Stimulated activated CD8-positive, alpha-beta memory T cell treated with anti-CD3 and anti-CD28 coated beads, Interleukin-15, amount 100 ng/mL, for 24 hours (primary cell): ENCODE measurements around the gene ADORA3.

Source experiments
- DNase-seq: peaks from one replicate; pipeline ENCODE4 v3.0.0-alpha.2; 2020; ENCODE audit warnings: low read depth

Gene ADORA3

GRCh38 chr1:111507411-111508201, 4.2 kb upstream of the ADORA3 start:
- DNase-seq: no peak

DNA sequence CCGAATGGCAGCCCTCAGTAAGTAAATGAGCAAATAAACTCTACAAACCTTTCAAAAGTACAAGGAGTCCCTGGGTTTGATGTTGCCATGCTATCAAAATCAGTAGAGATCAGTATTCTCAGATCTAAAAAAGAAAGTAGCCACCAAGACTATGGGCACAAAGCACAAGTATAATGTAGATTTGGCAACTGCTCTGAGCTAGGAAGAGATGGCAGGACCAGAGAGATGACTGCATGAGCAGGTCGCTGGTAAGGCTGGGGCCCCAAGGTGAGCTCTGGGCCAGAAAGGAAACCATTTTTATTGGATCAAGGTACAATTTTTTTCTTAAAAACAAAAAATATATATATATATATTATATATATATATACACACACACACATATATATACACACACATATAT, 3.1 kb upstream of the ADORA3 start:
- no peak for DNase-seq

GRCh38 chr1:111505641-111506119, 2.2 kb upstream of the ADORA3 start:
- no peak for DNase-seq

GRCh38 chr1:111504097-111504496, 664 bp upstream of the ADORA3 start:
- DNase-seq: no peak

- DNase-seq: no peak
Measured at GRCh38 chr1:111501645-111502044, 1.8 kb downstream of the ADORA3 start.

DNA sequence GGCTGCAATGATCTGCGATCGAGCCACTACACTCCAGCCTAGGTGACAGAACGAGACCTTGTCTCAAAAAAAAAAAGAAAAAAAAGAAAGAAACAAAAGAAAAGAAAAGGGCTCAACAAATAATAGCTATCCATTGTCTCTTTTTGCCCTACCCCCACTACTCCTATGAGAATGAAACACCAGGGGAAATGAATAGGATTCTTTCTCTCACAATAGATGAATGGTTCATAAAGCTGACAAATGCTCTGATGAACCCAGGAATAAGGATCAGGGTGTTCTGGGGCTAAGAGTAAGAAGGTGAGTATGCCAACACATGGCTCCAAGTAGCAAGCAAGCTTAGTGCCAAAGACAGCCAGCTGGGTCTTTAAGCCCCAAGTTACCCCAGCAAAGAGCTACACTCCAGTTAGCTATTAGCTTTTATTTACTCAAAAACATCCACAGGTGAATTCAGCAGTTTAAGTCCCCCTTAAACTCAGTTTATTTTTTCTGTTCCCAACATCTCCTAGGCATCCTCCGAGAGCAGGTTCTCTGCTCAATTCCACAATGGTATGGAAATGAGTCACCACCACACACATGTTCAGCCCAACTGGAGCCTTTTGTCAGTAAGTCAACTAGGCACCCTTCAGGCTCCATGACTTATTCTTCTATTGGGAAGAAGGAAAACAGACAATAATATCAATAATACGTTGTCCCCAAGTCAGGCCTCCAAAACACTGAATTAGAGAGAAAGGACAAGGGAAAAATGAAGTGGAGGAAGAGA, 4.2 kb downstream of the ADORA3 start:
- DNase-seq: no peak

- no peak for DNase-seq
Measured at GRCh38 chr1:111497592-111497991, 5.8 kb downstream of the ADORA3 start.

GRCh38 chr1:111496398-111496797, 7.0 kb downstream of the ADORA3 start:
- no peak for DNase-seq

DNA sequence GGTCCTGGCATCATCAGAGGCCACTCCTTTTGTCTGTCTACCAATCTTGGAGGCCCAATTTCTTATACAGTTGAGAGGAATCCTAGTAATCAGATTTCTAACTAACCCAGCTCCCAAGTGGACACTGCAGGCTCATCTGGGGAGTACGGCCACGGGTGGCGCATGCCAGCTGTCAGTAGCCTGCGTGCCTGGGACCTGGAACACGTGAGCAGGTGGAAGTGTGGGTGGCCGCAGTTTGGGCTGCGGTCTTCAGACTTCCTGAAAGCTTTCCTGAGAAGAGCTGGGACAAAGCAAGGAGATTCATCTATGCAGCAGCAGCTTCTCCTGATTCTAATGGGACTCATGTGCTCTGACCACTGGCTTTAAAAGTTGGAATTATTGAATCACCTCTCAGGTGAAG, 12.4 kb downstream of the ADORA3 start:
- no peak for DNase-seq

GRCh38 chr1:111490220-111490619, 13.2 kb downstream of the ADORA3 start:
- no peak for DNase-seq

DNA sequence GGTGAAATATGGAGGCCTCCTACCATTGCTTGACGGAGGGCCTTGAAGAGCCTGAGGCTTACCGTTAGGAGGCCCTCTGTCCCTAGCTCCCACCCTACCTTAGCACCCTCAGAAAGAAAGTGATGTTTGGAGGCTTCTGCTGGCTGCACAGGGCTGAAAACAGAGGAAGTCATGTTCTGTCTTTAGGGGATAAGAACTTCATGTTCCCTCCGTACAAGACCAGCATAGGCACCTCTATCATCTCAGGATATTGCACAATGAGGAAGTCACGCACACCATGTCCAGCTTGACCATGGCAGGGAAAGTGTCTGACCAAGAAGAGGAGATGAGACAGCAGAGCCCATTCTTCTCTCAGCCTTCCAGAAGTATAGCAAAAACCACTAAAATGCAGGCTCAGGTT, 13.8 kb downstream of the ADORA3 start:
- no peak for DNase-seq

- DNase-seq: no peak
Measured at GRCh38 chr1:111488669-111489068, 14.8 kb downstream of the ADORA3 start.

DNA sequence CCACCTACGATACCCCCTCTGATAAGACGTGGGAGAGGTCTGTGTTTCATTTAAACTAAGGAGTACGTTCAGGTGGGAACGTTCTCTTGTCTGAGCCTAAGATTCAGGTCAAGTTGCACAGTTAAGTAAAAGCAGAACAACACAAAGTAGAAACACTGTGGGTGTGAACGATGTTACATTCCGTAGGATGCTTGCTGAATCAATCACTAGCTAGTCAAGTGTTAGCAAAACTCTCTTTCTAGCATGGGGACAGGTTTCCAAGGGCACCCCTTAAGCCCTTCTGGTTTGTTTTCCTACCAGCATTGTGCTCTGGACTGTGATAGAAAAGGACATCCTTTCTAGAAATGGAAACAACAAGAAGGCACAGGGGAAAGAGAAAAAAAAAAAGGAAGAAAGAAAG, 16.3 kb downstream of the ADORA3 start:
- DNase-seq: no peak

- no peak for DNase-seq
Measured at GRCh38 chr1:111486431-111486830, 17.0 kb downstream of the ADORA3 start.

DNA sequence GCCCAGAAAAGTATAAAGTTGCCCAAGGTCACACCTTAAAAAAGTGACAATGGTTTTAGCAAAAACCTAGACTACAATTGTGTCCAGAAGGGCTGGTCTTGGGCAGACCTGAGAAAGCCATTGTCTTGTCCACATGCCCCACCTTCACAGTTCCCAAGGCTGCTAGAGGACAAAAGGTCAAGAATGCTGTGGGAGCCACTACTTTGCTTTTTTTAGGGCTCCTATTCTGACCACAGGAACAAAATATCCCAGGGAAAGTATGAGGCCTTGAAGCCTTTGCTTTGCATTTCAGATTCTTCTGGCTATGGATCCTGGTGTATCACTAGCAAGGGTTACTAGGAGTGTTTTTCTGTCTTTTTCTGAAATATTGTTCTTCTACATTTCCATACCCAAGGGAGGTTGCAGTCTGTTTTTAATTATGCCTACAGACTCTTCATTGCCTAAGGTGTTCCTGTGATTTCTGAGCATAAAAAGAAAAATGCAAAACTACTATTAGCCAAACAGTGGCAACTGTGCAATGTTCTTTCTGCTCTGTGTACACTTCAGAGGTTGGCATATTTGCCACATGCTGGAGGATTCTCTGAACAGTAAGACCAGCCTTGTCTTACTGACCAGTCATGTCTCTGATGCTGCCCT, 18.9 kb downstream of the ADORA3 start:
- DNase-seq: no peak

DNA sequence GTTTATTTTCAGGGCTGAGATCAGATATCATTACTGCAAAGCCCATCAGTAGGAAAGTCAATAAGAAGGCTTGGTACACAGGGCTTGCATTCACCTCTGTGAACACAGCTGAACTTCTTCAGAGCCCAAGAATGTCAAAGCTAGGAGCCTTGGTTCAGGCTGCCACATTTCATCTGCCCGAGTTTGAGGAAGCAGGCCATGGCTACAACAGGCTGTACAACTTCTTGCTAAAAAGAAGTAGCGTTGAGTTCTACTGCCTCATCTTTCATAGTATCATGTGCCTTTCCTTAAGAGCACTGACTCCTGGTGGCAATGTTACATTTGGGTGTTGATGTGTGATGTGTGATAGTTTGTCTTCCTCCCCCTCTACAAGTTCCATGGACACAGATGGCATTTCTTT, 19.6 kb downstream of the ADORA3 start:
- DNase-seq: no peak

- DNase-seq: no peak
Measured at GRCh38 chr1:111483166-111483565, 20.3 kb downstream of the ADORA3 start.

GRCh38 chr1:111481387-111482221, 21.8 kb downstream of the ADORA3 start:
- DNase-seq: no peak

- no peak for DNase-seq
Measured at GRCh38 chr1:111480674-111481073, 22.8 kb downstream of the ADORA3 start.

GRCh38 chr1:111476761-111477309, 26.6 kb downstream of the ADORA3 start:
- no peak for DNase-seq

- DNase-seq: no peak
Measured at GRCh38 chr1:111476214-111476613, 27.2 kb downstream of the ADORA3 start.

DNA sequence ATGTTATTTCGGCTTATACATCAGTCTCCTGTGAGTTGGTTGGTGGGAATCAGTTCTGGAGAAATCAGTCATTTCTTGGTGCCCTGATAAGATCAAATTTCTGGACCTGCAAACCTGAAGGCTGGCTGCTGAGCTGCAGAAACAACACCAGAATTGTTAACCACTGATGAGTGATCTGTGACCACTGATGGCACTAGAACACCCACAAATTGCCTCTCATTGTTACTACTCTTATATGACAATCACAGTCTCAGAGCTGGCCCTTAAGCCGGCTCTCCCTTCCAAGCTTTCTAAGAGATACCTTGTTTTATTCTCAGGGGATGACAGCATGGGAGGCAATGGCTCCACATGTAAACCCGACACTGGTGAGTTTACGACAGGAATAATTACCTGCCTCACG, 27.7 kb downstream of the ADORA3 start:
- DNase-seq: no peak
